ENCODE results near the gene NABP1. TPM values are rescaled to one million over a fixed set of nuclear protein-coding genes. Genes with fewer than 3 reads are reported as not detected.

Gene NABP1
- total RNA-seq, 1 donor from 2014 or later: 18.5 TPM

DNA sequence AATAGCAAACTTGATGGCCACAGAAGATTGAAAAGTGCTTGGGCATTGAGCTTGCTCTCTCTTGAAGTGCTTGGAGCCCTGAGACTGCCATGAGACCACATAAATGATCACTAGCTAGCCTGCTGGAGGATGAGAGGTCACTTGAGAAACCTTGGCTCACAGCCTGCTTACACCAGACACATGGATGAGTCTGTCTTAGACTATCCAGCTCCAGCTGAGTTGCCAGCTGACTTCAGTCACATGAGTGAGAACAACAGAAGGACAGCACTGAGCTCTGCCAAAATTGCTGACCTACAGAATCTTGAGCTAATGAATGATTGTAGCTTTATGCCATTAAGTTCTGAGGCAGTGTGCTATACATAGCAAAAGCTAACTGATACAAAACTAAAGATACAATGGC lies 18.1 kb downstream of the NABP1 start:
- Mint-ChIP-seq H3K4me1 (ENCODE audit: low read depth) (peaks cover 26% of the 10 kb centered on the region), H3K27ac (ENCODE audit: unreplicated experiment) (peak overlapping the region; percentile 46), H3K9me3 (ENCODE audit: low read depth) (peaks cover 2% of the 10 kb centered on the region), H3K4me3 (ENCODE audit: unreplicated experiment) (no peak overlapping the region), H3K36me3 (ENCODE audit: low read depth) (peaks cover 1% of the 10 kb centered on the region), H3K27me3 (ENCODE audit: low read depth) (no peaks in the 10 kb centered on the region)
- TF ChIP-seq, protein P1, sequence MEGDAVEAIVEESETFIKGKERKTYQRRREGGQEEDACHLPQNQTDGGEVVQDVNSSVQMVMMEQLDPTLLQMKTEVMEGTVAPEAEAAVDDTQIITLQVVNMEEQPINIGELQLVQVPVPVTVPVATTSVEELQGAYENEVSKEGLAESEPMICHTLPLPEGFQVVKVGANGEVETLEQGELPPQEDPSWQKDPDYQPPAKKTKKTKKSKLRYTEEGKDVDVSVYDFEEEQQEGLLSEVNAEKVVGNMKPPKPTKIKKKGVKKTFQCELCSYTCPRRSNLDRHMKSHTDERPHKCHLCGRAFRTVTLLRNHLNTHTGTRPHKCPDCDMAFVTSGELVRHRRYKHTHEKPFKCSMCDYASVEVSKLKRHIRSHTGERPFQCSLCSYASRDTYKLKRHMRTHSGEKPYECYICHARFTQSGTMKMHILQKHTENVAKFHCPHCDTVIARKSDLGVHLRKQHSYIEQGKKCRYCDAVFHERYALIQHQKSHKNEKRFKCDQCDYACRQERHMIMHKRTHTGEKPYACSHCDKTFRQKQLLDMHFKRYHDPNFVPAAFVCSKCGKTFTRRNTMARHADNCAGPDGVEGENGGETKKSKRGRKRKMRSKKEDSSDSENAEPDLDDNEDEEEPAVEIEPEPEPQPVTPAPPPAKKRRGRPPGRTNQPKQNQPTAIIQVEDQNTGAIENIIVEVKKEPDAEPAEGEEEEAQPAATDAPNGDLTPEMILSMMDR (IDR thresholded peaks at IDR 0.05): no peak
- DNase-seq (ENCODE audit: low spot score): no peak

DNA sequence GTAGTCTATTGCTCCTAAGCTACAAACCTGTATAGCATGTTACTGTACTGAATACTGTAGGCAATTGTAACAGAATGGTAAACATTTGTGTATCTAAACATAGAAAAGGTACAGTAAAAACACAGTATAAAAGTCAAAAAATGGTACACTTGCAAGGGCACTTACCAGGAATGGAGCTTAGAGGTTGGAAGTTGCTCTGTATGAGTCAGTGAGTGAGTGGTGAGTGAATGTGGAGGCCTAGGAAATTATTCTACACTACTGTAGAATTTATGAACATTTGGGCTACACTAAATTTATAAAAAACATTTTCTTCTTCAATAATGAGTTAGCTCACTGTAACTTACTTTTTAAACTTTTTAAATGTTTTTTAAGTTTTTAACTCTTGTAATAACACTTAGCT lies 19.0 kb downstream of the NABP1 start:
- Mint-ChIP-seq H3K27me3 (ENCODE audit: low read depth) (no peaks in the 10 kb centered on the region), H3K9me3 (ENCODE audit: low read depth) (peaks cover 5% of the 10 kb centered on the region), H3K4me3 (ENCODE audit: unreplicated experiment) (no peak overlapping the region), H3K4me1 (ENCODE audit: low read depth) (peaks cover 20% of the 10 kb centered on the region), H3K36me3 (ENCODE audit: low read depth) (peaks cover 1% of the 10 kb centered on the region), H3K27ac (ENCODE audit: unreplicated experiment) (no peak overlapping the region)
- TF ChIP-seq, protein P1 (IDR thresholded peaks at IDR 0.05): no peak
- DNase-seq (ENCODE audit: low spot score): no peak

DNA sequence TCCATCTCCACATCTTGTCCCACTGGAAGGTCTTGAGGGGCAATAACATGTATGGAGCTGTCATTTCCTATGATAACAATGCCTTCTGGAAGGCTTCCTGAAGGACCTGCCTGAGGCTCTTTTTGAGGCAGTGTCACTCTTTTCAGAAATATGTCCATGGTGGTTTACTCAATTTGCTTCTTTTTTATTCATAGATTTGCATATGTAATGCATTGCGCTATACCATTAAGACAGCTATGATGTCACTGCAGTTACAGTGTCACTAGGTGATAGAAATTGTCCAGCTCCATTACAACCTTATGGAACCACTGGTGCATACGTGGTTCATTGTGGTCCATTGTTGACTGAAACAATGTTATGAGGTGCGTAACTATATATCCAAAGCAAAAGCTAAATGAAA lies 19.9 kb downstream of the NABP1 start:
- H3K4me3 Mint-ChIP-seq (ENCODE audit: unreplicated experiment): no peak overlapping the region
- H3K9me3 Mint-ChIP-seq (ENCODE audit: low read depth): peaks cover 5% of the 10 kb centered on the region
- H3K27ac Mint-ChIP-seq (ENCODE audit: unreplicated experiment): no peak overlapping the region
- H3K27me3 Mint-ChIP-seq (ENCODE audit: low read depth): no peaks in the 10 kb centered on the region
- H3K36me3 Mint-ChIP-seq (ENCODE audit: low read depth): peaks cover 1% of the 10 kb centered on the region
- TF ChIP-seq, protein P1 (IDR thresholded peaks at IDR 0.05): no peak
- DNase-seq (ENCODE audit: low spot score): no peak
- peaks cover 14% of the 10 kb centered on the region for H3K4me1 Mint-ChIP-seq (ENCODE audit: low read depth)

DNA sequence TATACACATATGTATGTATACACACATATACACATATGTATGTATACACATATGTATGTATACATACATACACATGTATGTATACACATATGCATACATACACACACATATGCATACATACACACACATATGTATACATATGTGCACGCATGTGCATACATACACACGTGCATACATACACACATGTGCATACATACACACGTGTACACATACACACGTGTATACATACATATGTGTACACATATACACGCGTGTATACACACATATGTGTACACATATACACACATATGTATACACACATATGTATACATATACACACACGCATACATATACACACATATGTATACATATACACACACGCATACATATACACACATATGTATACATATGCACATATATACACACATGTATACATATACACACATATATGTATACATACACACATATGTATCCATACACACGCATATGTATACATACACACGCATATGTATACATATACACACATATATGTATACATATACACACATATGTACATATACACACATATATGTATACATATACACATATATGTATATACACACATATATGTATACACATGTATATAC lies 21.5 kb downstream of the NABP1 start:
- no peak overlapping the region for H3K4me3 Mint-ChIP-seq (ENCODE audit: unreplicated experiment)
- TF ChIP-seq, protein P1 (IDR thresholded peaks at IDR 0.05): no peak
- peaks cover 10% of the 10 kb centered on the region for H3K4me1 Mint-ChIP-seq (ENCODE audit: low read depth)
- peaks cover 1% of the 10 kb centered on the region for H3K36me3 Mint-ChIP-seq (ENCODE audit: low read depth)
- DNase-seq (ENCODE audit: low spot score): no peak
- H3K27me3 Mint-ChIP-seq (ENCODE audit: low read depth): no peaks in the 10 kb centered on the region
- peaks cover 5% of the 10 kb centered on the region for H3K9me3 Mint-ChIP-seq (ENCODE audit: low read depth)
- no peak overlapping the region for H3K27ac Mint-ChIP-seq (ENCODE audit: unreplicated experiment)

DNA sequence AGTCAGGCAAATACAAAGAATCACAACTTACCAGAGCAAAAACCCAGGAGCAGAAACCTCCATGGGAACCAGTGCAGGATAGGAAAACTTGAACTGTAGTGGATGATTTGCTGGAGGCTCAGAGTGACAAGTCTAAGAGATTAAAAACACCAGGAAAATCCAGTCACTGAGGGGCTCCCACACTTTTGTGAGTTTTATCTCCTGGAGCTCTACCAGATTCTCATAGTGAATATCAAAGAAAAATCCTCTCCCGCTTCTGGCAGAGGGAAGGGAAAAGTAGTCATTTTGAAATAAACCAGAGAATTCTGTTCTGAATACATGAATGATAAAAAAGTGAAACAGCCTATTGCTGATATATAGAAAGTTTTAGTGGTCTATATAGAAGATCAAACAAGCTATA lies 23.1 kb downstream of the NABP1 start:
- H3K4me1 Mint-ChIP-seq (ENCODE audit: low read depth): peaks cover 3% of the 10 kb centered on the region
- no peak for DNase-seq (ENCODE audit: low spot score)
- no peak overlapping the region for H3K4me3 Mint-ChIP-seq (ENCODE audit: unreplicated experiment)
- H3K36me3 Mint-ChIP-seq (ENCODE audit: low read depth): peaks cover 1% of the 10 kb centered on the region
- peaks cover 5% of the 10 kb centered on the region for H3K9me3 Mint-ChIP-seq (ENCODE audit: low read depth)
- TF ChIP-seq, protein P1 (IDR thresholded peaks at IDR 0.05): no peak
- H3K27me3 Mint-ChIP-seq (ENCODE audit: low read depth): no peaks in the 10 kb centered on the region
- no peak overlapping the region for H3K27ac Mint-ChIP-seq (ENCODE audit: unreplicated experiment)
